Measurements from ENCODE around the gene DIAPH2.

Gene DIAPH2

DNA sequence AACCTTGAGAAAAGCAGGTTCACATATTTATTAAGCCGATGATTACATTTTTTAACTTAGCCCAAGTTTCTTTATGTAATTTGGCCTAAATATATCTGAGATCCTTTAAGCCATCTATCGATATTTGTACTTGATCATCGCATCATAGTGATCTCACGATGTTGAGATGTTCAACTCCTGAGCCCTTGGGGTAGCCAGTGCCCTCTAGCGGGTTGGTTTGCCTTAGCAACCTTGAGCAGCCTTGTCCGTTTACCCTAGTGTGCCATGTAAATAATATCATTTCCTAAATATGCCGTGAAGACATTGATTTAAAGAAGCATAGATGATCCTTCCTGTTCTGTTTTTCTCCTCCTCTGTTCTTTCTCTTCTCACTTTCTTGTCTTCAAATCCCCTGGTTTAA is 631.3 kb downstream of the DIAPH2 start:
- DNase-seq = no peak

DNA sequence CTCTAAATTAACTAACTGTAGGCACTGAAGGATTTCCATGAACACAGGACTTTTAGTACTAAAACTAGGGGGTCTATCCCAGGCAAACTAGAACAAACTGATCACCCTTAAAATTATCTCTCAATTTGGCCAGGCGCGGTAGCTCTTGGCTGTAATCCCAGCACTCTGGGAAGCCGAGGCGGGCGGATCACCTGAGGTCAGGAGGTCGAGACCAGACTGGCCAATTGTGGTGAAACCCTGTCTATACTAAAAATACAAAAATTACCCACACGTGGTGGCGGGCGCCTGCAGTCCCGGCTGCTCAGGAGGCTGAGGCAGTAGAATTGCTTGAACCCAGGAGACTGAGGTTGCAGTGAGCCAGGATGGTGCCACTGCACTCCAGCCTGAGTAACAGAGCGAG is 635.7 kb downstream of the DIAPH2 start:
- no peak for DNase-seq

DNA sequence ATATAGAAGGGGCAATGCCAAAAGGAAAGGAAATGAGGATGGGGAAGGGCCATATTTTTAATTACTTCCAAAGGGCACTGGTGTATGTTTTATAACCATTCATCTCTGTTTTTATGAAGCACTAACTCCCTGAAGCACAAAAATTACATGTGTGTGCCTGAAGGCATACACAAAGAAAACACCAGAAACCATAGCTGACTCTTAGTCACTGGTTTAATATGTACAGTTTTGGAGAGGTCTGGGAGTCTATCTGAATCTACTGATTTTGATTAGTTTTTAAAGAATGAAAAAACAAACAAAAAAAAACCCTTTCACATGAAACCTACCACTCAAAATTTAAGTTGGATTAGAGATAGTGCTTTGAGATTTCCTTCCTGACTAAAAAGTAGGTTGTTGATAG is 637.8 kb downstream of the DIAPH2 start:
- no peak for DNase-seq

DNA sequence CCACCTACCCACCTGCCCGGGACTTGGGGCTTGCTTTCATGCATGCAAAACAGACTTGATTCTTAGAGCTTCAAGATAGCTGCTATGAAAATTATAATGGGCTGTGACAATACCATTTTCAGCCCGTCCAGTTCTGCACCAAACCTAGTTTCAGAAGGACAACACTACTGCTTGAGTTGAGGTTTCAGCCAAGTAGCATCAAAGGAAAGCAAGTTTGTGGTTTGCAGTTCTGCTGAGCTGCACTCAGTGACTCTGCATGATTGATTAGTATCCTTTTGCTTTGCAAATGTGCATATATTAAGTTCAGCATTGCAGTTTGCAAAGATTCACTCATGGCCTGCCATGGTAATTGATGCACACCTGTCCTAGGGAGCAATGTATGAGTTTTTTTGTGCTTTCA is 641.8 kb downstream of the DIAPH2 start:
- no peak for DNase-seq

DNA sequence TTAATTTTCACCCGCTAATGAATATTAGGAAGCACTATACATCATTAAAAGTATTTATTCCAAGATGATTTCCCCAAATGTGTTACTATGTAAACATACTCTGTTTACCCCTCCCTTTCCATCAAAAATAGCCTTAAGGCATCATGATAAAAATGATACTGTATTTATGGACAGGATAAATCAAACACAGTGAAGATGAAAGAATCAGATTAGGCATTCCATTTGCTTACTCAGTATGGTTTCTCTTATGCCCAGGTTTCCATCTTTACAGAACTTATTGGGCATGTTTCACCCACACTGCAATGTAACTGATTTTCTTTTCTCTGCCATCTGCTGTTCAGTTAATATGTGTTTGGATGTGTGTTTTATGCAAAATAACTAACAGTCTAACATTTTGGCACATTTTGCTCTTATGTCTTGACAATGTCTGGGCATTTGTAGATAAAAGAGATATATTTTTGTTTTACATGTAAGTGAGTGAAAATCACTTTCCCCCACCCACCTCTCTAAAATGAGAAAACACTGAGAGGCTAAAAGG is 644.3 kb downstream of the DIAPH2 start:
- no peak for DNase-seq

DNA sequence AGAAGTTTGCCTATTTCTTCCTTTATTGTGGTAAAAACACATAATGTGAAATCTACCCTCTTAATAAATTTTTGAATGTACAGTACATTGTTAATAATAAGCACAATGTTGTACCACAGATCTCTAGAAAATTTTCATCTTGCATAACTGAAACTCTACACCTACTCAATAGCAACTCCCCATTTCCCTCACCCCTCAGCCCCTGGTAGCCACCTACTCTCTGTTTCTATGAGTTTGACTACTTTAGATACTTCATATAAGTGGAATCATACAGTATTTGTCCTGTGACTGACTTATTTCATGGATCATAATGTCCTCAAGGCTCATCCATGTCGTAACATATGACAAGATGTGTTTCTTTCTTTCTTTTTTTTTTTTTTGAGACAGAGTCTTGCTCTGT is 645.5 kb downstream of the DIAPH2 start:
- no peak for DNase-seq

DNA sequence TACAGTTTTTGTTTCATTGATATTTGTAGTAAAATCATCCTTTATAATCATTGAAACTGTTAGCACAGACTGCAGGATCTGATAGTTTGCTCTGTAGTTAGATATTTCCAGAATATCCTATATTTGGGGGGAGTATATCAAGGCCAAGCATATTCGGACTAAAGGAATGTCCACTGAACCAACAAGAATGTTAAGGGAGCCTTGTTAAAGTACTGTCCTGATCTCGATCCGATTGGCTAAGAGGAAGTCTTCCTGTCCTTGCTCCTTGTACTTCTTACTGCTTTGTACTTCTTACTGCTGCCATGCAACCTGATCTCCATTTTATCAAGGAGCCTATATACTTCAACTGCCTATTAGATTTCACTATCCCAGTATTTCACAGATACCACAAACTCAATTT is 648.3 kb downstream of the DIAPH2 start:
- DNase-seq = no peak

DNA sequence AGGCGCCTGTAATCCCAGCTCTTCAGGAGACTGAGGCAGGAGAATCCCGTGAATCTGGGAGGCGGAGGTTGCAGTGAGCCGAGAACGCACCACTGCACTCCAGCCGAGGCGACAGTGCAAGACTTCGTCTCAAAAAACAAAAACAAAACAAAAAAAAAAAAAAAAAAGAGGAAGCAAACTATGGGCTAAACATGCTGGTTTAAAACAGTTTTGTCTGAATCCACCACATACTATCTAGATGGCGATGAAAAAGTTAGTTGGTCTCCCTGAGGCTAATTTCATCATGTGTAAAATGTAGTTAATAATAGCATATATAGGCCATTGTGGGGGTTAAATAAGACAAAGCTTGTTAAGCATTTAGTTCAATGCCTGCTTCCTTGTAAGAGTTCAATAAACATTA is 650.2 kb downstream of the DIAPH2 start:
- no peak for DNase-seq

DNA sequence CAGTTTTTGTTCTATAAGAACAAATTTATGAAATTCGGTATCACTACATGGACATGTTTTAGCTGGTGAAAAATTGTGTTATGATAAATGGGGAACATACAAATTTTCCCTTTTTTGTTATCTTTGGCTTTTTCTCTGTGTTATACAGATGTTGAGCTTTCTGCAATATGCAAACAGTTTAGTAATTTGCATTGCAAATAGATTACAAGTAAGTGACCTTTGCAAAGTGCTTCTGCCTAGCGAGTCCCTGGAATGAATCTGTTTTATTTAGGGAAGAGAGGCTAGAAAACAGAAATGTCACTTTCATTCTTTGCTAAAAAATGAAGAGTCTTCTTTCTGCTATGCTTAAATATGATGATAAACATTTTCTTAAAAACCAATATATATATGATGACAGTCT is 660.1 kb downstream of the DIAPH2 start:
- no peak for DNase-seq

DNA sequence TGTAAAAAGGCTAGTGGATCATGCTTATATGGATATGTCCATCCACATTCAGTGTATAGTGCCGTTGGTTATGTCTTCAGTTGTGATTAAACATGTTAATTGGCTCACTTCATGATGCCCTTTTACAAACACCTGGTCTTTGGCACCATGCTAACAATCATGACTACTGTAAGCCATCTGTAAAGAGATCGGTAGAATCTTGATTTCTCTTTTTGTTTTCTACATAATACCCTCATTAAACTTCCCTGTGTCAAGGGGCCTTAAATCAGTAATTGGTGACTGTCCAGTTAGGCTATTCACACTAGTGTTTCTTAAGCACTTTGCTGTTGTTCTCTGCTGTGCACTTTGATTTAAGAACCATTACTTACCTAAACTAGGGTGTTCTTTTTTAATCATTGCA is 674.3 kb downstream of the DIAPH2 start:
- no peak for DNase-seq

DNA sequence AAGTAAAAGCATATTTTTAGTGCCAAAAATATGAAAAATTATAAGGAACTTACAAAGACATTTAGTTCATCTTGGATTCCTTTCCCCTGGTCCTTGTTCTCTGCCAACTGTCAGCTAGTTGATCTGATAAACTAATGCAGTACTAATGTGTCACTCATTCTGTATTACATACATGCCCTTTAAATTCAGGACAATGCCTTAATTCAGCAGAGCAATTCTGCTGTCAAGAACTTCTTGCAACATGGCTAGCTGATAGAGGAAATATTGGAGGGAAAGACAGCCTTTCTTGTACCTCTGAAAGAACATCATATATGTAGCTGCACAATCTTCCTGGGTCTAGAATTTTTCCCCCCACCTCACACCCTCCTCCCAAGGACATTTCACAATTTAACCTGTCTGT is 679.2 kb downstream of the DIAPH2 start:
- no peak for DNase-seq

DNA sequence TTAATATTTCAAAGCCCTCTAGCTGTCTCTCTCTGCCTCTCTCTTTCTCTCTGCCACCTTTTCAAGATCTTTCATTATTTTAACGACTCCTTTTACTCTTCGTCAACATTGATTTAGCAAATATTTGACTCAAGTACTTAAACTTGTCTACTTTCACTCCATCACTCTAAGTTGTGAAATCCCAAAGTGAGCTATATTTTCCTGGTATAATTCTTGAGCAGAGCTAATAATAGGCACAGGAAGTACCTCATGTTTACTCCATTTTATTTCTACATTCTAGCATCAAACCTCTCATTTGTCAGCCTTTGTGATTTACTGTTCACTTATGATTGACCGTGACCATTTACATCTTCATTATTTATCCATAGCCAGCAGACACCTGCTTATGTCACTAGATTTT is 681.6 kb downstream of the DIAPH2 start:
- no peak for DNase-seq

DNA sequence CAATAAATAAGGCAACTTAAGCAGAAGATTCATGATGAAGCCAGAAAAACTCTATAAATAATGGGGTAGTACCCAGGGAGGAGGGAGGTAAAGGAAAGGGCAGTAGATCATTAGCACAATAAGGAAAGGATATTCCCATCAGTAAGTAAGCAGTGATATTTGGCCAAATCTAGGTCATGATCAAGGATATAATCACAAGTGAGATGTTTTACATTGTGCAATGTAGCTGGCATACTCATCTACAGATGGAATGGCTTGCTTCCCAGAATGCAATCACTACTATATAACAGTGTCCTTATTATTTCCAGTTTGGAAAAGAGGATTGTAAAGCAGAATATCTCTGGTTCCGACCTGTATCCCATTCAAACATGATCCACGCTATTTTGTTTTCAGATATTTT is 682.5 kb downstream of the DIAPH2 start:
- DNase-seq = peak in 1 of 2 donors; percentile 3

DNA sequence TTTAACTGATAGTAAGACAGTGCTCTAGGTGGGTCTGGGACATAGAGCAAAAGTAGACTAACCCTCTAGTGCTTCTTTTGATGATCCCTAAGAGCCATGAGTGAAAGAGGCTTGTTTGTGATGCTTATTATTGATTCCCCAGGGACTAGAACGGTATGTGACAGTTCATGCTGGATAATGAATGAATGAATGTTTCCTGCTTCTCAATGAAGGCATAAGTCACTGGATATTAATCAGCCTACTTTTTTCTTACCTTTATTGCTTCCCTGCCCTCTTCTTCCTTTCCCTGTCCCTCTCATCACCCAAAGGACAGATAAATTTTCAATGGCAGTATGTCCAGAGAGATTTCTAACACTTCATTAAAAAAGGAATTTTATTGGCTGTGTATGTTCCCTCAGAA is 685.3 kb downstream of the DIAPH2 start:
- no peak for DNase-seq

DNA sequence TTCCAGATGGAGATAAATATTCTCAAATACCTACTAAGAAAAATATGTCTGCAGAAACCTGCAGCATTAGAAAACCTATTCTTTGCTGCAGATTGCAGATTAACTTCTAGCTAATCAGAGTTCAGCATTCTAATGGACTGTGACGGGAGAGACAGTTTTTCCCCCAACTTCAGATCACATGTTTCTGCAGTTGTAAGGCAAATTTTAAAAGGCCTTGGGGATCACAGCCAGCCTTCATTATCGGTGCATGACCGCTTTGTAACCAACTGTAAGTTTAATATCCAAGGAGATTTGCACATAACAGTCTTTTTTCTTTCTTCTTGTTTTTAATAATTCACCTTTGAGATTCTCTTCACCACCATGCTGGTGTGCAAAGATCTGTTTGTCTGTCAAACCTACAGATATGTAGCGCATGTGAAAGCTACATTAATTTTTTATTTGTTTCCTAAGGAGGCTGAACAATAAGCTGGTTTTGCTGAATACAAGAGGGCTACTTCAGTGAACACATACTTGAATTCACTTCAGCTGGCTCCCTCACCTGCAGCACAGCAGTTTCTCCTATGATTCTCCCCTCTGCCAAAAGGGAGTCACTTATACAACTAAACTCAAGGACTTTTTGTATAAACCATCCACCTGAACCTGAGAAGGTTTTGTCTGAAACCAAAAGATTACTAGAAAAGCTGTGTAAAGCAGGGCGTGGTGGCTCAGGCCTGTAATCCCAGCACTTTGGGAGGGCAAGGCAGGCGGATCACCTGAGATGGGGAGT is 687.5 kb downstream of the DIAPH2 start:
- no peak for DNase-seq

DNA sequence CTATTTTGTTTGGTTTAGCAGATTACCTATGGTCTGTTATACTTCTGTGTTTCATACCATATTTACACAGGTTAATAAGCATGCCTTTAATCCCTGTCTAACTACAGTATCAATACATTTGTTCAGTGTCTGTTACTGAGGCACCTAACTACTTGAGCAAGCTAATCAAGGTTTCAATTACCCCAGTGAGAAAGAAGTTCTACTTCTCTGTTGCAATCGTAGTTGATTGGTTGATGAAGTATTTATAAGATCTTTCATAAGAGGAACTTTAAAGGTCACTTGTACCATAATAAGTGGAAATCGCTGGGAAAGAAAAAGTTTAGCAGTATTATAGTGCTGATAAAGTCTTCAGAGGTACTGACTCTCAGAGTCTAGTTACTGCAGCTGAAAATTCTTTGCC is 689.6 kb downstream of the DIAPH2 start:
- no peak for DNase-seq

DNA sequence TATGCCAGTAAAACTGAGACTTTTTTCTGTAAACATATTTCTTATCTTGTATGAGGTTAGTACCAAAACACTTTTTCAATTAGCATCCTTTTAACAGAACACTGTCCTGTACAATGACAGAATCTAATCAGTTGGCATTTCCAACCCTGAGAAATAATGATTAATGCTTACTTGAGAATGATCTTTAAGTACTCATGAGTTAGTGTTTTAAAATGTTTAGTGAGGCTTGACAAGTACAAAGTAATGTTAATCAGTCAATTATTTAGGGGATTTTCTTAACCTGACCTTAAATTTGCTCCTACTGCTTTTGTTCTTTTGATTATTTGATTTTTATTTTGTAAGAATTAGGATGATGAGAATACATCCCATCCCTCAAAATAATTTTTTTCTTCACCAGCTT is 695.6 kb downstream of the DIAPH2 start:
- no peak for DNase-seq

DNA sequence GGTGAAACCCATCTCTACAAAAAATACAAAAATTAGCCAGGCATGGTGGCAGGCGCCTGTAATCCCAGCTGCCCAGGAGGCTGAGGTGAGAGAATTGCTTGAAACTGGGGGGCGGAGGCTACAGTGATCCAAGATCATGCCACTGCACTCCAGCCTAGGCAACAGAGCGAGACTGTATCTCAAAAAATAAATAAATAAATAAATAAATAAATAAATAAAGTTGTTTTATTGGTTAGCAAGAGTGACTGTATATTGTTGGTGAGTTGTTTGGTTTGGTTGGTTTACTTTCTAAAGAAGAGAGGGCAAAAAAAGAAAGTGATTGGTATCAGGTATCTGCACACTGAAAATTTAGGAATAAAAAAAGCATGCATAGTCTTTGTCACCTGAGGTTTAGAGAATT is 700.0 kb downstream of the DIAPH2 start:
- DNase-seq = no peak

DNA sequence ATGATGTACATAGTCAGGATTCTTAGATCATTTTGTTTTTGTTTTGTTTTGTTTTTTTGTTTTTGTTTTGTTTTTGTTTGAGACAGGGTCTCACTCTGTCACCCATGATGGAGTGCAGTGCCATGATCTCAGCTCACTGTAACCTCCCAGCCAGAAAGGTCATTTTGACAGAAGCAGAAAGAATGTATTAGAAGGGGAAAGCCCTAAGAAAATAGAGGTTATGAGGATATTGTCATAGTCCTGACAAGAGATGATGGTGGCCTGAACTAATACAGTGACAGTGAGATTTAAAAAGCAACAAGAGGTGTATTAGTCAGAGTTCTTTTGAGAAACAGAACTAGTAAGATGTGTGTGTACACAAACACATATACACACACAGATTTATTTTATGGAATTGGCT is 702.4 kb downstream of the DIAPH2 start:
- no peak for DNase-seq

DNA sequence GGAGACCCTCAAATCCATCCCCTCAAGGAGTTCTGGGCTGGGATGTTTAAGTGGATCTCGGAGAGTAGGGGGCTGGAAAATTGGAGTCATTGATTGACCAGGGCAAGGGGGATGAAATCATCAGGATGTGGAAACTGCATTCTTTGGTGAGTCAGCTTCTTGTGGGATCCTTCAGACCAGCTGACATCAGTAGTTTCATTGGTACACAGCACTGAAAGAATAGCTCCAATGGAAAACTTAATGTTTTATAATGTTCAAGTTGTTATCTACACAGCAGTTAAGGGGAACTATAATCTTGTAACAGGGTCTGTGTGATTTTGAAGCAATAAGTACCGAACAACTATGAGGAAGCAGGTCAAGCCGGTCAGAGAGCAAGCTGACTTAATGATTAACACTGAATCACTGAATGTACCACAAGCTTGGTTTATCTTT is 705.1 kb downstream of the DIAPH2 start:
- DNase-seq = no peak

DNA sequence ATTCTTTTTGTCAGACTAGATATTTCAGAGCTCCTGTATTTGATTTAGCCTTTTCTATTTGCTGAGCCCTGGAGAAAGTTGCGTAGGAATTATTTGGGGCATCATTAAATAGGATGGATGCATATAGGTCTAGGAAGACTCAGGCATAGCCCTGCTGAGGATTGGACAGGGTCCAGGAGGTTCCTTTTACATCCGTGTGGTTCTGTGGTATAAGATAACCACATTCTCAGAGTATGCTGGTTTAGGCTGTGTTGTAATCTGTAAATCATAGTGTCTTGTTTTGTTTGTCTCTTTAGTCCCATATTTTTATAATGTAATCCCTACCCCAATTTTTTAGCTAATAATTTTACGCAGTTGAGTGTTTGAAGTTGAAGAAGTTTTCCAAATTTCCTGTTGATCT is 712.7 kb downstream of the DIAPH2 start:
- DNase-seq = no peak

DNA sequence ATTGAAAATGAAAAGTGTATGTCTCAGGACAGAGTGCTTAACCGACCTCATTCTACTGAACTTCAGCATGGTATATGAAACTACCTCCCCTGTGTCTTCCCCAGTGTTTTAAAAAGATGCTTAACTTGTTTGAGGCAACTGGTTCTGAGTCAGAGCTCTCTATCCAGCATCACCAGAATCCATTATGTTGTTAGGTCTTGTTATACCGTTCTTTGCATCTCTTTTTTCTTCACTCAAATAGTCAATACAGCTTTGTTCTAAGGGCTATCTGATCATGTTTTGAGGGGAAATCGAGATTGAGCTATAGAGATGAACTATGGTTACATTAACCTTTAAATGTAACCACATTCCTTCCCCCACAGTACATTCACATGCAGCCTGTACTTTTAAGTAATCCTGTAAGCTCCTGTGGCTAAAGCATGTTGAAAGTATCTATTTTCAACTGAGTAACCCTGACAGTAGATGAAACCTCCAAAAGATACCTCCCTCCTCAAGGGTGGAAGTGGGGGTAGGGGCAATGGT is 713.4 kb downstream of the DIAPH2 start:
- DNase-seq = no peak

DNA sequence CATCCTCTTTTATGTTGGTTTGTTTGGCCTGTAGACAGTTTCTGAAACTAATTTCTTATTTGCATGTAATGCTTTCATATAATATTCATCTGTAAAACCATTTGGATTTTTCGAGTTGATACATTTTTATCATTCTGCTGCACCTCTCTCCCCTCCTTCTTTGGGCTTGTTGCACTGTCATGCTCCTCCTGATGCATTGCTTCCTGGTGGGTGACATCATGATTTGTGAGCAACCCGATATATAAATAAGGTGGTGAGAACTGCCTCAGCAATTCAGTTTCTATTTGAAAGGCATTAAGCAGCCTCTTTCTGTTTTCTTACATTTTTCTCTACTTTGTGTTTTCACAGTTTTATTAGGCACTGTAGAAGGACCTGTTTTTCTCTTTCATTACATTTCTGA is 714.8 kb downstream of the DIAPH2 start:
- DNase-seq = no peak

DNA sequence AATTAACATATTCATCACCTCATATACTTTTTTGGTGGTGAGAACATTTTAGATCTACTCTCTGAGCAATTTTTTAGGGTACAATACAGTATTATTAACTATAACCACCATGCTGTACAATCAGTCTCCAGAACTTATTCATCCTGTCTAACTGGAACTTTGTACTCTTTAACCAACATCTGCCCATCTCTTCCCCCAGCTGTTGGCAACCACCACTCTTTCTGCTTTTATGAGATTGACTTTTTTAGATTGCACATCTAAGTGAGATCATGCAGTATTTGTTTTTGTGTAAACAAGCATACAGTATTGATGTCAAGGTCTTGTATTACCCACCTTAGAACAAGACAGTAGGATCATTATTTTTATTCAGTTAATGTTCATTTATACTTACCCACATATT is 715.9 kb downstream of the DIAPH2 start:
- DNase-seq = no peak

DNA sequence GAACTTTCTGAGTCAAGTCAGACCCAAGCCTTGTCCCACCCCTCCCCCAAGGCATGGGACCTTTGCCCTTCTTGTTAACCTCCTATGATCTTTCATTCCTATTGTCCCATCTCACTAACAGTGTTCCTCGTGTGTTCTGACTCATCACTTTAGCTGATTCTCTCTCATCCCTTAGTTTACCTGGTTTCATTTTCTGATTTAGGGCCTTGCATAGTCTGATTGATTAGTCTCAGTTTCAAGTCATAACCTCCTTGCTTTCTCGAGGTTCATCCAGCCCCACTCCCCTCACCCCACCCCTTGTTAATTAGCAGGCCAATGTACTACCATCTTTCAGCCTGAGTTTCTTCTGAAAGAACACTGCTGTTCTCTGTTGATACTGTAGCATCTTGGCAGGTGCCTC is 716.5 kb downstream of the DIAPH2 start:
- DNase-seq = no peak

Data from hippocampal formation (tissue), 2 donors.